Choroid plexus epithelial cell (primary cell): ENCODE data around the gene SPRED2.

Experiments used
- DNase-seq: peaks from one replicate; pipeline ENCODE4 v3.0.0-alpha.2; 2010; ENCODE audit warnings: low read depth
- H3K4me3 ChIP-seq: 2 replicates; pipeline ENCODE4 v1.5.1; 2011; ENCODE audit warnings: low read depth, mild to moderate bottlenecking, control low read depth, low read length, moderate library complexity
- TF ChIP-seq, protein P1 (sequence below): conservative IDR thresholded peaks from 2 replicates; pipeline ENCODE4 v1.5.1; 2011; ENCODE audit warnings: low read depth, mild to moderate bottlenecking, control low read depth, inconsistent platforms, low read length, moderate library complexity

Gene SPRED2

DNA sequence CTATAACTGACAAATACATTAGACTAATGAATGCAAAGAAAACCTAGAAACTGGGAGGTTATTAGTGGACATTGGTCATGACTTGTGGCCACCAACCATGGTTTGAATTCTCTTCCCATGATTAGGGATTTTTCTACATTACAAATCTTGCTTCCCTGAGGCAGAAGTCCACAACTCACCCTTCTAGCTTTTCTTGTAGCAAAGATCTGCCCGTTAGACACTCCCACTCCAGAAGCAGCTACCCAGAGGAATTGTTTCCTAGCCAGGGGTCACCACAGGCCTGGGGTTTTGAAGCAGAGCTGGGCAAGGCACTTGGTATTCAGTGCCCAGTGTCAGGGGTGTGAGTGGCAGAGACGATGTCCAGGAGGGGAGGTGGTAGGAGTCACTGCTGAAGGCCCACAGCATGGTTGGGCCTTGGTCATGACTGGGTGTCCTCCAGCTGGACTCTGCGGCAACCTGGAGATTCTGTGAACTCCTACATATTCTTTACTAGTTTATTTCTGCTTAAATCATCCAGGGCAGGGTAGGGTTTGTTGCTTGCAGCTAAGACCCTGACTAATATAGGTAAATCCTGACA lies 149.8 kb downstream of the SPRED2 start:
- TF ChIP-seq, protein P1, sequence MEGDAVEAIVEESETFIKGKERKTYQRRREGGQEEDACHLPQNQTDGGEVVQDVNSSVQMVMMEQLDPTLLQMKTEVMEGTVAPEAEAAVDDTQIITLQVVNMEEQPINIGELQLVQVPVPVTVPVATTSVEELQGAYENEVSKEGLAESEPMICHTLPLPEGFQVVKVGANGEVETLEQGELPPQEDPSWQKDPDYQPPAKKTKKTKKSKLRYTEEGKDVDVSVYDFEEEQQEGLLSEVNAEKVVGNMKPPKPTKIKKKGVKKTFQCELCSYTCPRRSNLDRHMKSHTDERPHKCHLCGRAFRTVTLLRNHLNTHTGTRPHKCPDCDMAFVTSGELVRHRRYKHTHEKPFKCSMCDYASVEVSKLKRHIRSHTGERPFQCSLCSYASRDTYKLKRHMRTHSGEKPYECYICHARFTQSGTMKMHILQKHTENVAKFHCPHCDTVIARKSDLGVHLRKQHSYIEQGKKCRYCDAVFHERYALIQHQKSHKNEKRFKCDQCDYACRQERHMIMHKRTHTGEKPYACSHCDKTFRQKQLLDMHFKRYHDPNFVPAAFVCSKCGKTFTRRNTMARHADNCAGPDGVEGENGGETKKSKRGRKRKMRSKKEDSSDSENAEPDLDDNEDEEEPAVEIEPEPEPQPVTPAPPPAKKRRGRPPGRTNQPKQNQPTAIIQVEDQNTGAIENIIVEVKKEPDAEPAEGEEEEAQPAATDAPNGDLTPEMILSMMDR = no peak
- DNase-seq = no peak
- H3K4me3 ChIP-seq = no peak overlapping the region

DNA sequence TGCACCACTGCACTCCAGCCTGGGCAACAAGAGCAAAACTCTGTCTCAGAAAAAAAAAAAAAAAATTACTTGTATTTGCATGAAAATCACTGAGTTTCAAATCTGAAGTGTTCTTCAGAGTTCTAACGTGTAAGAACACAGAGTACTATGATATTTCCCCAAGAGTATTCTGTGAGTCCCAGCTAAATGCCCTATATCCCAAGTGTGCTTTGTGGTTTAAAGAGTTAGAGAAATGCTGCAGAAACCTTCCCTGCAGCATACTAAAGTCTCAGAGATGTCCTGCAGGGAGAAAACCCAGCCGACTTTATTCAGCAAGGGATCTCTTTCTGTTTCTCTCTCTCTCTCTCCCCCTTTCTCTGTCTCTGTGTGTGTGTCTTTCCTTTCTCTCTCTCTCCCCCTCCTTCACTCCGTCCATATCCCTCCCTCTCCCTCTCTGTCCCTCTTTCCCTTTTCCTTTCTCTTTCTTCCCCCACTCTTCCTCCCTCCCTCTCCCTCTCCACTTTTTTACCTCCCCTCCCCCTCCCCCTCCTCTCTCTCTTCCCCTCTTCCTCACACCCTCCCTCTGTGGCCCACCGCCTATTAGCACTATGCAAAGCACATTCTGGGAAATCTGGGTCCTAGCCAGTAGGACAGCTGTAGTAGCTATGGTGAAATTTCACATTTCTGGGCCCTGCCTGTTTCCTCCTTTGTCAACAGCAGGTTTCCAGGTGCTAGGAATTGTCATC lies 150.6 kb downstream of the SPRED2 start:
- TF ChIP-seq, protein P1 = no peak
- H3K4me3 ChIP-seq = no peak overlapping the region
- DNase-seq = peak; percentile 55

DNA sequence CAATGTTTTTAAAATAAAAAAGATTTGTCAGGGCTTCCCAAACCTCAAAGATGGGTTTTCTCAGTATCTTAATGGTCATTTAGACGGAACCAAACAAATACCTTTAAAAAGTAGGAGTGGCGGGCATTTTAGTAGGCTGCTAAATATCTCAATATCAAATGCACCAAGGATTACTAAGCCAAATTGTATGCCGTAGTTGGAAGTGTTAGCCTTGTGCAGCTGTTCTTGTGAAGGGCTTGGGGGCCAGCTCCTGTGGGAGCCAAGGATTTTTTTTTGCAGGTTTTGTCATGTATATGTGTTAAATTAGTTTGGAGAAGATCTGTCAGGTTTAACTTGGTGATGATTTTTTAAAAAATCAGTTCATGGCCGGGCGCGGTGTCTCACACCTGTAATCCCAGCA lies 152.6 kb downstream of the SPRED2 start:
- no peak overlapping the region for H3K4me3 ChIP-seq
- DNase-seq = no peak
- TF ChIP-seq, protein P1 = no peak

DNA sequence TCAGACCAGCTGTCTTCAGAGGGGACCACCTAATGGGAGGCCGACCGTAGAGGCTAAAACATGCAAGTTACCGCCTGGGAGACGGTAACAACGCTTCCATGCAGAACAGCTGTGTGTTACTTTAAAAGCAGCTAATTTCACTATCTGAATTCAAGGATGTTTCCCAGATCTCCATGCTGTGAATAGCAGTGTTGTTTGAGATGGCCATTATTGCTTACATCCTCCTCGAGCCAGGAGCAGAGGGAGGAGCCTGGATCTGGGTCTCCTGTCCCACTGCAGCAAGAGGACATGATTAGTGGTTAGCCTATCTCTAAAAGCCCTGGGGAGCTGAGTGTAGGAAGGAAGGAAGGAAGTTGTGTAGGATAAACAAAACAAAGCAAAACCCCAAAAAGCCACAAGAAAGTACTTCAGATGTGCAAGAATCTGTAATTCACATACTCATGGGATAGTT lies 153.8 kb downstream of the SPRED2 start:
- peak; percentile 57 for DNase-seq
- no peak overlapping the region for H3K4me3 ChIP-seq
- TF ChIP-seq, protein P1 = no peak

DNA sequence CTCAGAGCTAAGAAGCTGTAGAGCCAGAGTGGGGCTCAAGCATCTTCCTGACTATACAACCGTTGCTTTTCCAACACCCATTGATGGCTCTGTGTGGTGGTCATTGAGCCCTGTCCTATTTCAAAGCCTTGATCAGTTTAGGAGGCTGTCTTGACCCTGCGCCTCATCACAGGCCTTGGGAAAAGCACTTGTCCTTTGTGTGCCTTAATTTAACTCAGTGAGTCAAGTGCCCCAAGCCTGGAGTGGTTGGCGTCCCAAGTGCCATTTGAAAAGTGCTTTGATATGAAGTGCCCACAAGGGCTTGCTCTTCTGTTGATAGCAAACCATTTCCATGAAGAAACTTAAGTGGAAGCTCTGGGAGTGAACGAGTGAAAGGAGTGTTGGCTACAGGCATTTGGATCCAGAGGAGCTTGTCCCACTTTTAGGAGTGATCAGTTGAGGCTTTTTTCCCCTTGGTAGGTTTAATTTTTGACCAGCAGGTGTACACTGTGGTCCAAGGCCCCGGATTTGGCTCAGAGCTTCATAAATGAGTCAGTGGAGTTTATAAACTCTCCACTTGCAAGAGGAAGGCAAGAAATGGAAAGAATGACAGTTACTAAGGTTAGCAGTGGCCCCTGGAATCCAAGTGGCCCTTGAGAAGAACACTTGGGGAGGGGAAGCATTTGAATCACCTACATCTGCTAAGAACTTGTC lies 154.5 kb downstream of the SPRED2 start:
- no peak overlapping the region for H3K4me3 ChIP-seq
- peak; percentile 50 for DNase-seq
- TF ChIP-seq, protein P1 = peak; percentile 27

DNA sequence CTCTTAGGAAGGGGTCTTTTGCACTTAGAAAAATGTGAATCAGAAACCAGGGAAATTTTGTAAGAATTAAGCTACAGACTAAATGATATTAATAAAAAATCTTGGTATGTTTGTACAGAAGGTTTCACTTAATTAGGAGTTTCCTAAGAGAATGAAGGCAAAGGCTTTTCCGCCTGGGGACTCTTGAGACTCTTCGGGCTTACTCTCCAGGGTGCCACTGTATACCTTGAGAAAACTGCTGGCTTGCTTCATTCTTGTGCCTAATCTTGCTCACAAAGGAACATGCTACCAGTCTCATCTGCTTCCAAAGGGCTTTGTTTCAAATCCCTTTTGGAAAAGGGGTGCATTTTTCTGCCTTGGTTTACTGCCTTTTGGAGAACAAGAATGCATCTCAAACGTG lies 155.3 kb downstream of the SPRED2 start:
- no peak overlapping the region for H3K4me3 ChIP-seq
- TF ChIP-seq, protein P1 = no peak
- no peak for DNase-seq

DNA sequence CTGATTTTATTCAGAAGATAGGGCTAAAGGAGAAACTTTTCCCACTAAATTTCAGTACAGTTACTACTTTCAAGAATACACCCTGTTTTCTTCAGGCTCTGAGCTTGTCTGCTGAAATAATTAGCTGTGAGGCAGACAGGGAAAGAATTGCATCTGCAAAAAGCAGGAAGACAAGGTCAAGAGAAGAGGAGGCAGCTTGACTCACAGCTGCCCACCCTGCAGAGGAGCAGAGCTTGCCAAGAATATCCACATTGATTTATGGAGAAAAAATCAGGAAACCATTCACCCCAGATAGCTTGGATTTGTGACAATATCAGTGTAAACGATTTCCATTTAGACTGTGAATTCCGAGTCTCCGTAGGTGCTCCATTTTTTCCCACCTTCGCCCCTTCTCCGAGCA lies 155.8 kb downstream of the SPRED2 start:
- peak; percentile 40 for DNase-seq
- TF ChIP-seq, protein P1 = no peak
- H3K4me3 ChIP-seq = no peak overlapping the region
